ENCODE measurements around the gene HOXD13. TPM values are rescaled to one million over a fixed set of nuclear protein-coding genes. Genes with fewer than 3 reads are reported as not detected.

Gene HOXD13
- total RNA-seq, 1 experiment from 2014 or later = not detected

GRCh38 chr2:176082824-176083751, 9.4 kb upstream of the HOXD13 start:
- H3K4me3 Mint-ChIP-seq (ENCODE audit: low read depth, unreplicated experiment) = no peak overlapping the region
- CTCF ChIA-PET = no interaction called here

GRCh38 chr2:176083796-176084261, 8.7 kb upstream of the HOXD13 start, which contains the start of gene EVX2:
TSS of gene EVX2 (minus strand) at chr2:176083962. CDS start at chr2:176083776, 186 bp downstream.
- no TSS peak for BruUV-seq (replicated peaks)
- H3K27me3 Mint-ChIP-seq (ENCODE audit: unreplicated experiment) = peaks cover 32% of the 10 kb centered on the region
- H3K9me3 Mint-ChIP-seq (ENCODE audit: low read depth, unreplicated experiment) = peaks cover 2% of the 10 kb centered on the region
- H3K4me3 Mint-ChIP-seq (ENCODE audit: low read depth, unreplicated experiment) = no peak within 1 kb of the TSS
- H3K27ac Mint-ChIP-seq (ENCODE audit: unreplicated experiment) = no peak within 1 kb of the TSS
- intact Hi-C loops (cut with micrococcal nuclease; ENCODE audit: unreplicated experiment) = no loop called here
- peaks cover 15% of the 10 kb centered on the region for H3K36me3 Mint-ChIP-seq (ENCODE audit: insufficient read depth, unreplicated experiment)
- CTCF ChIA-PET = no interaction called here
- H3K4me1 Mint-ChIP-seq (ENCODE audit: low read depth, unreplicated experiment) = no peaks in the 10 kb centered on the region
- no peak for DNase-seq
- TF ChIP-seq, protein P1, sequence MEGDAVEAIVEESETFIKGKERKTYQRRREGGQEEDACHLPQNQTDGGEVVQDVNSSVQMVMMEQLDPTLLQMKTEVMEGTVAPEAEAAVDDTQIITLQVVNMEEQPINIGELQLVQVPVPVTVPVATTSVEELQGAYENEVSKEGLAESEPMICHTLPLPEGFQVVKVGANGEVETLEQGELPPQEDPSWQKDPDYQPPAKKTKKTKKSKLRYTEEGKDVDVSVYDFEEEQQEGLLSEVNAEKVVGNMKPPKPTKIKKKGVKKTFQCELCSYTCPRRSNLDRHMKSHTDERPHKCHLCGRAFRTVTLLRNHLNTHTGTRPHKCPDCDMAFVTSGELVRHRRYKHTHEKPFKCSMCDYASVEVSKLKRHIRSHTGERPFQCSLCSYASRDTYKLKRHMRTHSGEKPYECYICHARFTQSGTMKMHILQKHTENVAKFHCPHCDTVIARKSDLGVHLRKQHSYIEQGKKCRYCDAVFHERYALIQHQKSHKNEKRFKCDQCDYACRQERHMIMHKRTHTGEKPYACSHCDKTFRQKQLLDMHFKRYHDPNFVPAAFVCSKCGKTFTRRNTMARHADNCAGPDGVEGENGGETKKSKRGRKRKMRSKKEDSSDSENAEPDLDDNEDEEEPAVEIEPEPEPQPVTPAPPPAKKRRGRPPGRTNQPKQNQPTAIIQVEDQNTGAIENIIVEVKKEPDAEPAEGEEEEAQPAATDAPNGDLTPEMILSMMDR (IDR thresholded peaks at IDR 0.05; ENCODE audit: unreplicated experiment) = no peak

More at GRCh38 chr2:176082824-176083751, 9.4 kb upstream of the HOXD13 start:
- intact Hi-C loops (cut with micrococcal nuclease; ENCODE audit: unreplicated experiment) = no loop called here
- TF ChIP-seq, protein P1 (IDR thresholded peaks at IDR 0.05; ENCODE audit: unreplicated experiment) = no peak
- no peak overlapping the region for H3K27ac Mint-ChIP-seq (ENCODE audit: unreplicated experiment)
- H3K4me1 Mint-ChIP-seq (ENCODE audit: low read depth, unreplicated experiment) = no peaks in the 10 kb centered on the region
- peaks cover 15% of the 10 kb centered on the region for H3K36me3 Mint-ChIP-seq (ENCODE audit: insufficient read depth, unreplicated experiment)
- BruUV-seq (replicated peaks) = no TSS peak
- no peak for DNase-seq
- peaks cover 2% of the 10 kb centered on the region for H3K9me3 Mint-ChIP-seq (ENCODE audit: low read depth, unreplicated experiment)
- peaks cover 32% of the 10 kb centered on the region for H3K27me3 Mint-ChIP-seq (ENCODE audit: unreplicated experiment)

DNA sequence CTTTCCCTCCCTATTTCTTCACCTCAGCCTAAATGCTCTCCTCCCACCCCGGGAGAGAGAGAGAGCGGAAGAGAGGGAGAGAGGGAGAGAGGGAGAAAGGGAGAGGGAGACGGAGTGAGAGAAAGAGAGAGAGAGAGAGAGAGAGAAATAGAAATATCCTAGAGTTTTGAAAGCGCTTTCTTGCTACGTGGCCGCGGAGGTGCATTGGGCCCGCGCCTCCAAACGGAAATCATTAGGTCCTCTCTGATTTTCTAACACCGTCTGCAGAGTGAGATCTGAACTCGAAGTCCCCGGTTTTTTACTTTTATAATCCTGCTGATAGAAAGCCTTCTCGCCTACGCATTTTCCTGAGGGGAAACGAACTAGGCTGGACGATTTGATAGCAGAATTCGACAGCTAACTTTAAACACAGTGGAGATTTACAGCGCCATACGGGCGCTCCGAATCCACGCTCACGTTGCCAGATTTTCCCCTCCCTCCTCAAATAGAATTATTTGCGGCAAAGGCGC, 7.9 kb upstream of the HOXD13 start:
- Mint-ChIP-seq H3K9me3 (ENCODE audit: low read depth, unreplicated experiment) (peaks cover 2% of the 10 kb centered on the region), H3K36me3 (ENCODE audit: insufficient read depth, unreplicated experiment) (peaks cover 9% of the 10 kb centered on the region), H3K4me1 (ENCODE audit: low read depth, unreplicated experiment) (no peaks in the 10 kb centered on the region), H3K4me3 (ENCODE audit: low read depth, unreplicated experiment) (no peak overlapping the region), H3K27me3 (ENCODE audit: unreplicated experiment) (peaks cover 32% of the 10 kb centered on the region), H3K27ac (ENCODE audit: unreplicated experiment) (no peak overlapping the region)
- TF ChIP-seq, protein P1 (IDR thresholded peaks at IDR 0.05; ENCODE audit: unreplicated experiment) = no peak
- no peak for DNase-seq
- BruUV-seq (replicated peaks) = no TSS peak
- CTCF ChIA-PET = interaction anchor here (1.7 kb wide), 1 partner anchor 394 kb away, joined by 3 read pairs; no protein-coding TSS in a partner anchor
- intact Hi-C loops (cut with micrococcal nuclease; ENCODE audit: unreplicated experiment) = no loop called here

DNA sequence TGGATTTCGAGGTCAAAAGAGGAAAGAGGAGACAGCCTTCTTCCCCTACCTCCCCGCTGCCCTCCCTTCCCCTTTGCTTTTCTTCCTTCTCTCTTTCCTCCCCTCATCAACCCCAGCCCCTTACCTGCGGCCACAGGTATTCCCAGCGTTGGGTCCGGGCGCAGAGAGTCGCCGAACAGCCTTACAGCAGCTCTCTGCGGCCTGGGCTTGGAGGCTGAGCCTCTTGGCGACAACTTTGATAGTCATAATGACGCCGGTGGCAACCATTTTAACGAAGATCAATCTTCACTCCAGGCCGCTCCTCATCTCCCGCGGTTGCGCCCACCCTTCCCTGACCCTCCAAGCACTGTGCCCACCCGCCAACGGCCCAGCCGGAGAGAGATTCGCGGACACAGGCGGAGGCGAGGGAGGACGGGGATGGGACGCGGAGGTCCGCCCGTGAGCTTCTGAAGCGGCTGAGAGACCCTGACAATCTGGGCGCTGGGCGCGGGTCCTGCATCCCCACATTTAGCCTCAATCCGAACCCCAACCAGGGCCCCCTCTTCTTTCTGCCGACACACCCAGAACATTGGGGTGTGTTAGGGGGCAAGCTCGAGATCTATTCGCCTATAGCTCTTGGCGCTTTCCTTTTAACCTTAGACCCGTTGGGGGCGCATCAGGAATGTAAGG, 7.3 kb upstream of the HOXD13 start:
- CTCF ChIA-PET = interaction anchor here (1.7 kb wide), 1 partner anchor 395 kb away, joined by 3 read pairs; no protein-coding TSS in a partner anchor
- no peak for DNase-seq
- peaks cover 2% of the 10 kb centered on the region for H3K9me3 Mint-ChIP-seq (ENCODE audit: low read depth, unreplicated experiment)
- BruUV-seq (replicated peaks) = no TSS peak
- peaks cover 33% of the 10 kb centered on the region for H3K27me3 Mint-ChIP-seq (ENCODE audit: unreplicated experiment)
- peaks cover 4% of the 10 kb centered on the region for H3K36me3 Mint-ChIP-seq (ENCODE audit: insufficient read depth, unreplicated experiment)
- H3K4me1 Mint-ChIP-seq (ENCODE audit: low read depth, unreplicated experiment) = no peaks in the 10 kb centered on the region
- TF ChIP-seq, protein P1 (IDR thresholded peaks at IDR 0.05; ENCODE audit: unreplicated experiment) = no peak
- H3K27ac Mint-ChIP-seq (ENCODE audit: unreplicated experiment) = no peak overlapping the region
- H3K4me3 Mint-ChIP-seq (ENCODE audit: low read depth, unreplicated experiment) = no peak overlapping the region
- intact Hi-C loops (cut with micrococcal nuclease; ENCODE audit: unreplicated experiment) = no loop called here
